Prostate gland (tissue), 2 donors: ENCODE results near the gene C1QTNF12. TPM values are rescaled to one million over a fixed set of nuclear protein-coding genes. Genes with fewer than 3 reads are reported as not detected.

Experiments
- DNase-seq: peaks from one replicate; pipeline ENCODE4 v3.0.0-alpha.2; 2019; ENCODE audit warnings: low spot score
- H3K27ac ChIP-seq, 2 donors: fragments of 200-600 bp; sonication (generic); 2 replicates each; pipeline ENCODE4 v1.5.1; 2017 to 2019
- H3K27me3 ChIP-seq: fragments of 200-600 bp; sonication (generic); replicated peaks from 2 replicates; pipeline ENCODE4 v1.5.1; 2019; ENCODE audit not compliant: insufficient read depth
- H3K36me3 ChIP-seq, 2 donors: fragments of 200-600 bp; sonication (generic); 1 replicate in 1 of 2; 2 replicates in 1 of 2; pipeline versions ENCODE4 v1.5.1 to v1.8.1; 2017 to 2019
- H3K4me1 ChIP-seq: fragments of 200-600 bp; sonication (generic); replicated peaks from 2 replicates; pipeline ENCODE4 v1.5.1; 2019
- H3K4me3 ChIP-seq, 2 donors: fragments of 200-600 bp; sonication (generic); 2 replicates each; pipeline ENCODE4 v1.5.1; 2017 to 2019
- H3K9me3 ChIP-seq: fragments of 200-600 bp; sonication (generic); 2 replicates; pipeline ENCODE4 v1.5.1; 2017
- CTCF ChIP-seq, 4 experiments: fragments of 200-600 bp in 2 of 4; fragments of 450-650 bp in 2 of 4; sonication (generic) in 2 of 4; IDR thresholded peaks; 1 replicate in 3 of 4; 2 replicates in 1 of 4; pipeline ENCODE4 v1.5.1; 2016 to 2019; ENCODE audit warnings: antibody characterized with exemption in 4 of 4, mild to moderate bottlenecking in 2 of 4, moderate library complexity in 2 of 4
- POLR2A ChIP-seq: fragments of 450-650 bp; IDR thresholded peaks from one replicate; pipeline ENCODE4 v1.6.1; 2016; ENCODE audit warnings: antibody characterized with exemption, mild to moderate bottlenecking
- POLR2AphosphoS5 ChIP-seq: sonication (generic); formaldehyde crosslinking; IDR thresholded peaks from one replicate; pipeline ENCODE4 v1.6.1; 2017; ENCODE audit warnings: antibody characterized with exemption
- WGBS: methylation state at CpG from one replicate; pipeline ENCODE4 v1.1.5; 2018; 5-methylcytosine and 5-hydroxymethylcytosine counted together
- intact Hi-C: fragments of 100-400 bp; cut with DNase I; formaldehyde crosslinking; loops from one replicate; pipeline ENCODE4 v1.14.2; 2022
- total RNA-seq, 2 donors: library from RNA; depleted of rRNA; stranded (reverse); fragments of >200 nt; gene quantifications; one replicate each; pipeline ENCODE4 v1.1.0, GENCODE V29; 2016

C1QTNF12 gene
- total RNA-seq, 2 donors from 2014 or later: 3.4 TPM; not detected in 1

GRCh38 chr1:1292851-1293250, 46.3 kb upstream of the C1QTNF12 start:
- intact Hi-C loops: loop anchor here (1.0 kb wide), 1 partner anchor 171 kb away; no protein-coding TSS in a partner anchor
- Histone ChIP-seq H3K9me3 (no peaks in the 10 kb centered on the region), H3K4me3 (no peak overlapping the region), H3K4me1 (peaks cover 4% of the 10 kb centered on the region), H3K36me3 (no peaks in the 10 kb centered on the region), H3K27me3 (no peaks in the 10 kb centered on the region), H3K27ac (no peak overlapping the region)
- WGBS: 93% methylated on average over 18 of the region's 18 CpGs
- TF ChIP-seq CTCF (IDR thresholded peaks at IDR 0.05) (no peak), POLR2AphosphoS5 (no peak), POLR2A (no peak)
- DNase-seq: no peak

- Histone ChIP-seq H3K36me3 (no peaks in the 10 kb centered on the region), H3K27ac (no peak overlapping the region), H3K9me3 (no peaks in the 10 kb centered on the region), H3K27me3 (no peaks in the 10 kb centered on the region), H3K4me1 (peaks cover 4% of the 10 kb centered on the region), H3K4me3 (no peak overlapping the region)
- DNase-seq: no peak
- WGBS: 90% methylated on average over 9 of the region's 9 CpGs
- intact Hi-C loops: loop anchor here (1.0 kb wide), 1 partner anchor 170 kb away; no protein-coding TSS in a partner anchor
- no peak for TF ChIP-seq CTCF (IDR thresholded peaks at IDR 0.05)
- no peak for TF ChIP-seq POLR2AphosphoS5
- no peak for TF ChIP-seq POLR2A
Observed at GRCh38 chr1:1292442-1292779, 45.9 kb upstream of the C1QTNF12 start.

- no peaks in the 10 kb centered on the region for H3K27me3 ChIP-seq
- 52% methylated on average over 39 of the region's 45 CpGs for WGBS
- H3K4me1 ChIP-seq: peaks cover 4% of the 10 kb centered on the region
- H3K4me3 ChIP-seq: no peak overlapping the region
- DNase-seq: peak; percentile 86
- intact Hi-C loops: loop anchor here (1.0 kb wide), 1 partner anchor 169 kb away; no protein-coding TSS in a partner anchor
- no peaks in the 10 kb centered on the region for H3K36me3 ChIP-seq
- no peak for TF ChIP-seq POLR2A
- peak; percentile 18 for TF ChIP-seq POLR2AphosphoS5
- peak; percentile 58 to 94 (median 78) for TF ChIP-seq CTCF (IDR thresholded peaks at IDR 0.05)
- H3K27ac ChIP-seq: no peak overlapping the region
- H3K9me3 ChIP-seq: no peaks in the 10 kb centered on the region
Observed at GRCh38 chr1:1291548-1292441, 45.3 kb upstream of the C1QTNF12 start.

- TF ChIP-seq POLR2A (no peak), CTCF (IDR thresholded peaks at IDR 0.05) (no peak), POLR2AphosphoS5 (no peak)
- H3K36me3 ChIP-seq: no peaks in the 10 kb centered on the region
- H3K9me3 ChIP-seq: no peaks in the 10 kb centered on the region
- intact Hi-C loops: no loop called here
- WGBS: 28% methylated on average over 25 of the region's 28 CpGs
- no peak overlapping the region for H3K4me3 ChIP-seq
- H3K27ac ChIP-seq: no peak overlapping the region
- no peaks in the 10 kb centered on the region for H3K27me3 ChIP-seq
- H3K4me1 ChIP-seq: peaks cover 4% of the 10 kb centered on the region
- no peak for DNase-seq
Observed at GRCh38 chr1:1291023-1291528, 44.6 kb upstream of the C1QTNF12 start.
